NCI-H82 treated with DMSO at 0.1 percent for 48 hours (cell line): ENCODE data around the gene WHAMM.
A peak's percentile ranks its signal among the peaks of the same experiment; 100 is the strongest.
"Not testable (repeated sequence)": the region's sequence is repeated elsewhere in the genome, so short reads cannot be mapped to it uniquely, and the experiment has no call there.

ENCODE experiments used
- DNase-seq: peaks from one replicate; lab custom pipeline; 2025; ENCODE audit not compliant: unreplicated experiment; lab: John Stamatoyannopoulos, UW

WHAMM gene, protein sequence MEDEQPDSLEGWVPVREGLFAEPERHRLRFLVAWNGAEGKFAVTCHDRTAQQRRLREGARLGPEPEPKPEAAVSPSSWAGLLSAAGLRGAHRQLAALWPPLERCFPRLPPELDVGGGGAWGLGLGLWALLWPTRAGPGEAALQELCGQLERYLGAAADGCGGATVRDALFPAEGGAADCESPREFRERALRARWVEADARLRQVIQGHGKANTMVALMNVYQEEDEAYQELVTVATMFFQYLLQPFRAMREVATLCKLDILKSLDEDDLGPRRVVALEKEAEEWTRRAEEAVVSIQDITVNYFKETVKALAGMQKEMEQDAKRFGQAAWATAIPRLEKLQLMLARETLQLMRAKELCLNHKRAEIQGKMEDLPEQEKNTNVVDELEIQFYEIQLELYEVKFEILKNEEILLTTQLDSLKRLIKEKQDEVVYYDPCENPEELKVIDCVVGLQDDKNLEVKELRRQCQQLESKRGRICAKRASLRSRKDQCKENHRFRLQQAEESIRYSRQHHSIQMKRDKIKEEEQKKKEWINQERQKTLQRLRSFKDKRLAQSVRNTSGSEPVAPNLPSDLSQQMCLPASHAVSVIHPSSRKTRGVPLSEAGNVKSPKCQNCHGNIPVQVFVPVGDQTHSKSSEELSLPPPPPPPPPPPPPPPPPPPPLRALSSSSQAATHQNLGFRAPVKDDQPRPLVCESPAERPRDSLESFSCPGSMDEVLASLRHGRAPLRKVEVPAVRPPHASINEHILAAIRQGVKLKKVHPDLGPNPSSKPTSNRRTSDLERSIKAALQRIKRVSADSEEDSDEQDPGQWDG

DNA sequence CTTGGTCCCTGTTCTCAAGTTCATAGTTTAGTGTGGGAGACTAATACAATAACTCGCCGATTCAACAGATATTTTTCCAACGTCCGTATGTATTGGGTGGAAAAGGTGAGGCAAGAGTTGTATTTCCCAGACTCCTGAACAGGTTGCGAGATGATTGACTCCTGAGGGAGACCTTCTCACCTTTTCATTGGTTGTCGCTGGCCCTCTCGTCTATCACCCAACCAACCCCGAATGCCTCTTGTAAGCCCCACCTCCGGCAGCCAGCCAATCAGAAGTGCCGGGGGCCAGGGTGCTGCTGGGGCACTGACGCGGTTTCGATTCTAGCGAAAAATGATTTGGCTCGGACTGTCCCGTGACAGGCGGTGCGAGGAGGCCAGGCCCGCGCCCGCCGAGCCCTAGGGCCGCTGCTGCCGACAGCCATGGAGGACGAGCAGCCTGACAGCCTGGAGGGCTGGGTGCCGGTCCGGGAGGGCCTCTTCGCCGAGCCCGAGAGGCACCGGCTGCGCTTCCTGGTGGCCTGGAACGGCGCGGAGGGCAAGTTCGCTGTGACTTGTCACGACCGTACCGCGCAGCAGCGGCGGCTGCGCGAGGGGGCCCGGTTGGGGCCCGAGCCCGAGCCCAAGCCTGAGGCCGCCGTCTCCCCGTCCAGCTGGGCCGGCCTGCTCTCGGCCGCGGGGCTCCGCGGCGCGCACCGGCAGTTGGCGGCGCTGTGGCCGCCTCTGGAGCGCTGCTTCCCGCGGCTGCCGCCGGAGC, at the start of gene WHAMM:
TSS of gene WHAMM (plus strand) at position 321 of the 753 bp plus-strand sequence. CDS start at position 420, 99 bp downstream.
- DNase-seq = peak; percentile 90

DNA sequence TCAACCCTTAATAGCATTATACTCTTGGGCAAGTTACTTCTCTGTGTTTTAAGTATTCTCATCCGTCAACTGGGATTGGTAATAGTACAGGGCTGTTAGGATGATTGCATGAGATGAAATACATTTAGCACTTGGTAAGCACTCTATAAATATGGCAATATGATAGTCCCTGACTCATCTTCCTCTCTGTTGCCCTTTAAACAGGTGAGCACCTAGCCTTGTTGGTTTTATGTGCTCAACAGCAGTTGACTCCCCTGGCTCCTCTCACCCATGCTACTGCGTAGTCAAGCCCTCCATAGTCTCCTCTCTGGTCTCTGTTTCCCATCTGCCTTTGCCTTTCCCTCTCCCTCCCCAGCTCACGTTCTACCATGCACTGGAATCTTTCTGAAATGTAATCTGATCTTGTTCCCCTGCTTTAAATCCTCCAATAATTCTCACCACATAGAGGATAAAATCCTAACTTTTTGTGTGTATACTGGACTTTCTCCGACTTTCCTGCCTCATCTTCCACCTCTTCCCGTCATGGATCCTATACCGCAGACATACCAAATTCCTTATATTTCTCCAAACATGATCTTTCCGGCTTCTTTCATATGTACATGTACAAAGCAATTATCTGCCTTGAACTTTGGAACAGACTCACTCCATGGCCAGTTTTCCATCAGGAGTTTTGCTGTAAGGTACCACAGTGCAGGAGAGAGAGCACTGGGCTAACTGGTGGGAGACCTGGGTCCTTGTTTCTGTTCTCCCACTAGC, 45.9 kb upstream of the WHAMM start:
- no peak for DNase-seq

DNA sequence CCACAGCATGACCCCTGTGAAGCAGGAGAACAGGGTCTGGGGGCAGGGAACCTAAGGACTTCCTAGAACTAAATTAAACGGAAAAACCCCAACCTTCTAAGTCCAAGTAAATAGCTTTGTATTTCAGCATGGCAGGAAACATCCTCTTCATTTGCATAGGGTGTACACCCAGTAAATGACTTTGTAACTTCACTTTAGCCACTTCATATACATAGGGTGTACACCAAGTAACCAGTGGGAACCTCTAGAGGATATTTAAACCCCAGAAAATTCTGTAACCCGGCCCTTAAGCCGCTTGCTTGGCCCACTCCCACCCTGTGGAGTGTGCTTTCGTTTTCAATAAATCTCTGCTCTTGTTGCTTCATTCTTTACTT, 45.3 kb upstream of the WHAMM start:
- no peak for DNase-seq

DNA sequence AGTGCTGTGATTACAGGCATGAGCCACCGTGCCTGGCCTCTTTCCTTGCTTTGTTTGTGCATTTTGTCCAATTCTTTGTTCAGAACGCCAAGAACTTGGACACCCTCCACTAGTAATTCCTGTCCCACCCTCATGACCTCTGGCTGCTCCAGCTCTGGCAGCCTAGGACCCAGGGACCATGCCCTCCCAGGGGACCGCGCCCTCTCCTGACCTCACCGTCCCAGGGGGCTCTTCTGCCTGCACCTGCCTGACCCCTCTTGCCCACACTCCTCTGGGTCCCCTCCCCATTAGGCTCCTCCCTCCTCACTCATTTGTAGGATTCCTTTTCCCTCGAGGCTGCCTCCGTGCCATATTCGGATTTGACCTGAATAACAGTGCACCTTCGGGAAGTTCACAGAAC, 44.7 kb upstream of the WHAMM start:
- DNase-seq = no peak

- DNase-seq = not testable (repeated sequence)
Measured at GRCh38 chr15:82766201-82766600, 43.2 kb upstream of the WHAMM start.

DNA sequence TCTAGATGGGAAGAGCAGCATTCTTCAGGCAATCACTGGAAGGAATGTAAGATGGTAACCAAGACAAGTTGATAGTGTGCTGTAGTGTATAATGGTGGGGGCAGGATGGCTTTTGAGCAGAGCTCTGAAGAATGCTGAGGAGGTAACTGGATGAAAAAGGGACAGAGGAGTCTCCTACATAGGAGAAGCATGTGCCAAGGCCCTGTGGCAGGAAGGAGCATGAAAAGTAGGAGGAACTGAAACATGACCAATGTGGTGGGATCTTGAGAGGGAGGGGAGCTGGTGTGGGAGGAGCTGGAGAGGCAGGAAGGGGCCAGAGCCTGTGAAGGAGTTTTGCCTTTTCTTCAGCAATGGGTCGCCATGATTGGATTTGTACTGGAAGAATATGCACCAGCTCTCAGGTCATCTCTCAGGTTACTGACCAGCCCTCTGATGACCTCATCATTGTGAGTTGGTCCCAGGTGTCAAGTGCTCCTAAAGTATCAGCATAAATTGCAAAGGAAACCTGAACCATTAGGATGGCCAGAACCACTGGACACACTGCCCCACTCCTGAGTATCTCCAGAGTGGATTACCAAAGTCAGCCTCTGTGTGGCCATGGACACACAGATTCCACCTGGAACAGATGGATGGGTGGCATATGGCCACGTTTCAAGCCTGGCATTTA, 42.1 kb upstream of the WHAMM start:
- DNase-seq = no peak

- DNase-seq = no peak
Measured at GRCh38 chr15:82768414-82769054, 40.9 kb upstream of the WHAMM start.

GRCh38 chr15:82771789-82772607, 37.4 kb upstream of the WHAMM start:
- no peak for DNase-seq

- no peak for DNase-seq
Measured at GRCh38 chr15:82774496-82774895, 34.9 kb upstream of the WHAMM start.

DNA sequence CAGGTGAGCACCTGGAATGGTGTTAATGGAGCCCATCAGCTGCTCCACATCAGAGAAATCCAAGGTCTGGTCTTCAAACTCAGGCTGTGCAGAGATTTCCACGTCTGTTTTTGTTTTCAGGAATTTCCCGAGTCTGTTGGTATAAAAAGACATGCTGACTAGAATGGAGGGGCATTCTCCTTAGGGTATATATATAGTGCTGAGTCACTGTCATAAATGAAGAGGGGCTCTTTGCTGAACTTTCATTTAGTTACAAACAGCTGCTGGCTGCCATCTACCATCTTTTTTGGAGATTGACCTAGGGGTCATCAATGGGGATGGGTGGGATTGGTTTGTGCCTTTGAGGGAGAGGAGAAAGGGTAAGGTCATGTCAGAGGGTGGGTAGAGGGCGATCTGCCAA, 30.7 kb upstream of the WHAMM start:
- no peak for DNase-seq

DNA sequence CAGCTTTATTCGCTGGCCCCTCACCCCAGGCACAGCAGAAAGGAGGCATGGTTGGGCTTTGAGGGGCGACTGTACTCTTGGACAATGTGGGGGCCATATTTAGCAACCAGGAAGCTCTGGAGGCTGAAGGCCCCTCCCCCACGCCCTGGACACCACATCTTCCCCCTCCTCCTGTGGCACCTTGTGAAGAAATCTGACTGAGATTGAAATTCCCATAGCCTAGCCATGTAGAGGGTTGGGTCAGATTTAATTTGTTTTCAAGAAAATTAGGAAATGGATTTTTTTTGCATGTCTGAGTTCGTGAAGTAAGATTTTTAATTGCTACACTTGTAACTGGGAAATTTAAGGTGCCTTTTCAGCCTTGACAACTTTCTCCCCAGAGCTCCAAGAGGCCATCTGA, 28.1 kb upstream of the WHAMM start:
- DNase-seq = no peak

DNA sequence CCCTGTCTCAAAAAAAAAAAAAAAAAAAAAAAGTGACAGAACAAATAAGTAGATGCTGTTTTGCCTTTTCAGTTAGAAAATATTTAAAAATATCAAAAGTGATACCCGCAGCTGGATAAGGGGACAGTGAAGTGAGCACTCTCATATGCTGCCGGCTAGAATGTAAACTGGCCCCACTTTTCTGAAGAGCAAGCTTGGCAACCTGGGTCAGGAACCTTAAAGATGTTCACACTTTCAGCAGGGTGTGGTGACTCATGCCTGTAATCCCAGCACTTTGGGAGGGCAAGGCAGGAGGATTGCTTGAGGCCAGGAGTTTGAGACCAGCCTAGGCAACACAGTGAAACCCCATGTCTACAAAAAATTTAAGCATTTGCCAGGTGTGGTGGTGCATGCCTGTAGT, 20.9 kb upstream of the WHAMM start:
- no peak for DNase-seq

- no peak for DNase-seq
Measured at GRCh38 chr15:82789491-82789890, 19.9 kb upstream of the WHAMM start.

DNA sequence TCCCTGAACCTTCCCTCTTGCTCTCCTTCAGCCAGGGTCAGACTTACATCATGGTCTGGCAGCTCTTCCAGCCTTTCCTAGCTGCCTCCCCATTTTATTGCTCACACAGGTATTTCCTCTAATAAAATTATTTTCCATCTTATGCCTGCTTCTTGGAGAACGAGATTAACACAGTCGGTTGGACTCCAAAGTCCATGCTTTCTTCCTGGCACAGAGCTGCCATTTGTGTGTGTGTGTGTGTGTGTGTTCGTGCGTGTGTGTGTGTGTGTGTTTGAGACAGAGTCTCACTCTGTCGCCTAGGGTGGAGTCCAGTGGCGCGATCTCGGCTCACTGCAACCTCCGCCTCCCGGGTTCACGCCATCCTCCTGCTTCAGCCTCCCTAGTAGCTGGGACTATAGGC, 19.1 kb upstream of the WHAMM start:
- no peak for DNase-seq

GRCh38 chr15:82792068-82792467, 17.4 kb upstream of the WHAMM start:
- DNase-seq = no peak

DNA sequence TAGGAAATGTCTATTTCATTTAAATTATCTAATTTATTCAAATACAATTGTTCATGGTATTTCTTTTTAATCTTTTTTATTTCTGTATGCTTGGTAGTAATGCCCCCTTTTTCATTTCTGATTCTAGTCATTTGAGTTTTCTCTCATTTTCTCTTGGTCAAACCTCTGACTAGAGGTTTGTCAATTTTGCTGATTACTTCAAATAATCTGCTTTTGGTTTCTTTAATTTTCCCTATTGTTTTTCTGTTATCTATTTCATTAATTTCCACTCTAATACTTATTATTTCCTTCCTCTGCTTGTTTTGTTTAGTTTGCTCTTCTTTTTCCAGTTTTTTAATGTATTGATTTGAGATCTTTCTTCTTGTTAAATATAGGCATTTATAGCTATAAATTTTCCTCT, 15.7 kb upstream of the WHAMM start:
- DNase-seq = no peak

DNA sequence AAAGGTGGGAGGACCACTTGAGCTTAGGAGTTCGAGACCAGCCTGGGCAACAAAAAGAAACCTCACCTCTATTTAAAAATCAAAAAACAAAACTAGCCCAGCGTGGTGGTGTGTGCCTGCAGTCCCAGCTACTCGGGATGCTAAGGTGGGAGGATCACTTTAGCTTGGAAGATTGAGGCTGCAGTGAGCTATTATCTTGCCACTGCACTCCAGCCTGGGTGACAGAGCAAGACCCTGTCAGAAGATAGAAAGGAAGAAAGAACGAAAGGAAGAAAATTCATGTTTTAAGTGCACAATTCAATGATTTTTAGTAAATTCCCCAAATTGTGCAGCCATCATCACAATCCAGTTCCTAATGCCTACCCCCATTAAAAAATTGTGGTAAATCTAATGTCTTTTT, 11.3 kb upstream of the WHAMM start:
- DNase-seq = no peak

GRCh38 chr15:82798531-82799166, 10.8 kb upstream of the WHAMM start:
- no peak for DNase-seq
